NOMO-1 (cell line): Measurements from ENCODE around the gene COBLL1.
"Not testable (repeated sequence)": the region's sequence is repeated elsewhere in the genome, so short reads cannot be mapped to it uniquely, and the experiment has no call there.

Experiments used
- DNase-seq, 2 experiments: peaks; one replicate each; lab custom pipeline; 2025; ENCODE audit not compliant: unreplicated experiment in 2 of 2; lab: John Stamatoyannopoulos, UW

COBLL1 gene

GRCh38 chr2:164761737-164762460, 79.7 kb downstream of the COBLL1 start:
- no peak for DNase-seq

GRCh38 chr2:164761201-164761600, 80.4 kb downstream of the COBLL1 start:
- not testable (repeated sequence) for DNase-seq

- no peak for DNase-seq
Measured at GRCh38 chr2:164760179-164760578, 81.4 kb downstream of the COBLL1 start.

- DNase-seq = no peak
Measured at GRCh38 chr2:164757934-164758695, 83.5 kb downstream of the COBLL1 start.

GRCh38 chr2:164756773-164757172, 84.8 kb downstream of the COBLL1 start:
- no peak for DNase-seq

GRCh38 chr2:164755952-164756351, 85.7 kb downstream of the COBLL1 start:
- DNase-seq = no peak

- DNase-seq = no peak
Measured at GRCh38 chr2:164754157-164755093, 87.2 kb downstream of the COBLL1 start.

- no peak for DNase-seq
Measured at GRCh38 chr2:164752956-164753355, 88.7 kb downstream of the COBLL1 start.

- no peak for DNase-seq
Measured at GRCh38 chr2:164747783-164748433, 93.7 kb downstream of the COBLL1 start.

GRCh38 chr2:164747140-164747539, 94.5 kb downstream of the COBLL1 start:
- DNase-seq = no peak

GRCh38 chr2:164746713-164747112, 94.9 kb downstream of the COBLL1 start:
- no peak for DNase-seq

- no peak for DNase-seq
Measured at GRCh38 chr2:164745012-164745797, 96.4 kb downstream of the COBLL1 start.

- no peak for DNase-seq
Measured at GRCh38 chr2:164742738-164743317, 98.8 kb downstream of the COBLL1 start.

- DNase-seq = no peak
Measured at GRCh38 chr2:164739966-164740365, 101.7 kb downstream of the COBLL1 start.

GRCh38 chr2:164737612-164738081, 104.0 kb downstream of the COBLL1 start:
- DNase-seq = peak; percentile 8 to 24

- DNase-seq = no peak
Measured at GRCh38 chr2:164735309-164735919, 106.2 kb downstream of the COBLL1 start.

- DNase-seq = no peak
Measured at GRCh38 chr2:164734196-164734595, 107.4 kb downstream of the COBLL1 start.

GRCh38 chr2:164725542-164725941, 116.1 kb downstream of the COBLL1 start:
- no peak for DNase-seq
